Choroid plexus epithelial cell (primary cell): Measurements from ENCODE around the gene SREBF1.

Experiments used
- DNase-seq: peaks from one replicate; pipeline ENCODE4 v3.0.0-alpha.2; 2010; ENCODE audit warnings: low read depth
- H3K4me3 ChIP-seq: 2 replicates; pipeline ENCODE4 v1.5.1; 2011; ENCODE audit warnings: low read depth, mild to moderate bottlenecking, control low read depth, low read length, moderate library complexity
- CTCF ChIP-seq: conservative IDR thresholded peaks from 2 replicates; pipeline ENCODE4 v1.5.1; 2011; ENCODE audit warnings: low read depth, mild to moderate bottlenecking, control low read depth, inconsistent platforms, low read length, moderate library complexity

Gene SREBF1

GRCh38 chr17:17842111-17842876 is 5.5 kb upstream of the SREBF1 start:
- no peak for DNase-seq
- no peak for TF ChIP-seq CTCF
- H3K4me3 ChIP-seq = no peak overlapping the region

GRCh38 chr17:17841601-17842025 is 4.8 kb upstream of the SREBF1 start:
- TF ChIP-seq CTCF = no peak
- no peak for DNase-seq
- no peak overlapping the region for H3K4me3 ChIP-seq

- TF ChIP-seq CTCF = no peak
- peak; percentile 45 for DNase-seq
- no peak overlapping the region for H3K4me3 ChIP-seq
Observed at GRCh38 chr17:17840751-17841591, 4.2 kb upstream of the SREBF1 start.

- TF ChIP-seq CTCF = no peak
- peak overlapping the region; percentile 56 for H3K4me3 ChIP-seq
- peak; percentile 87 for DNase-seq
Observed at GRCh38 chr17:17839791-17840707, 3.3 kb upstream of the SREBF1 start.

- no peak for DNase-seq
- TF ChIP-seq CTCF = no peak
- no peak overlapping the region for H3K4me3 ChIP-seq
Observed at GRCh38 chr17:17837966-17838962, 1.5 kb upstream of the SREBF1 start.
